ENCODE results near the gene INSR.

INSR gene

GRCh38 chr19:7293762-7294557 lies at the start of gene INSR:
Gene INSR (minus strand): TSS chr19:7294414. CDS start chr19:7293891, 523 bp downstream.
- Histone ChIP-seq H3K9me3 (ENCODE audit: severe bottlenecking) (no peaks in the 10 kb centered on the region), H3K27ac (ENCODE audit: poor library complexity, severe bottlenecking) (no peak within 1 kb of the TSS), H3K36me3 (ENCODE audit: low read depth) (no peaks in the 10 kb centered on the region), H3K4me1 (ENCODE audit: insufficient read depth, poor library complexity, severe bottlenecking) (no peaks in the 10 kb centered on the region), H3K4me3 (ENCODE audit: severe bottlenecking) (peak within 1 kb of the TSS; percentile 58), H3K27me3 (ENCODE audit: insufficient read depth, poor library complexity, severe bottlenecking) (no peaks in the 10 kb centered on the region)
- ATAC-seq (ENCODE audit: low read depth): peak; percentile 90
- DNase-seq (ENCODE audit: low spot score): no peak
- no peak for TF ChIP-seq CTCF (IDR thresholded peaks at IDR 0.05; ENCODE audit: poor library complexity, severe bottlenecking)

GRCh38 chr19:7342143-7342542 lies 47.9 kb upstream of the INSR start:
- no peak for DNase-seq (ENCODE audit: low spot score)
- TF ChIP-seq CTCF (IDR thresholded peaks at IDR 0.05; ENCODE audit: poor library complexity, severe bottlenecking): no peak
- no peaks in the 10 kb centered on the region for H3K4me1 ChIP-seq (ENCODE audit: insufficient read depth, poor library complexity, severe bottlenecking)
- no peak for ATAC-seq (ENCODE audit: low read depth)
- H3K27me3 ChIP-seq (ENCODE audit: insufficient read depth, poor library complexity, severe bottlenecking): no peaks in the 10 kb centered on the region
- H3K27ac ChIP-seq (ENCODE audit: poor library complexity, severe bottlenecking): no peak overlapping the region
- no peaks in the 10 kb centered on the region for H3K36me3 ChIP-seq (ENCODE audit: low read depth)
- no peak overlapping the region for H3K4me3 ChIP-seq (ENCODE audit: severe bottlenecking)
- H3K9me3 ChIP-seq (ENCODE audit: severe bottlenecking): no peaks in the 10 kb centered on the region

GRCh38 chr19:7340959-7341837 lies 47.0 kb upstream of the INSR start:
- no peak for DNase-seq (ENCODE audit: low spot score)
- no peaks in the 10 kb centered on the region for H3K4me1 ChIP-seq (ENCODE audit: insufficient read depth, poor library complexity, severe bottlenecking)
- peak; percentile 83 for TF ChIP-seq CTCF (IDR thresholded peaks at IDR 0.05; ENCODE audit: poor library complexity, severe bottlenecking)
- no peaks in the 10 kb centered on the region for H3K27me3 ChIP-seq (ENCODE audit: insufficient read depth, poor library complexity, severe bottlenecking)
- H3K9me3 ChIP-seq (ENCODE audit: severe bottlenecking): no peaks in the 10 kb centered on the region
- no peak overlapping the region for H3K27ac ChIP-seq (ENCODE audit: poor library complexity, severe bottlenecking)
- H3K4me3 ChIP-seq (ENCODE audit: severe bottlenecking): no peak overlapping the region
- no peak for ATAC-seq (ENCODE audit: low read depth)
- no peaks in the 10 kb centered on the region for H3K36me3 ChIP-seq (ENCODE audit: low read depth)

GRCh38 chr19:7337380-7338194 lies 43.4 kb upstream of the INSR start:
- no peak for DNase-seq (ENCODE audit: low spot score)

More at GRCh38 chr19:7337380-7338194, 43.4 kb upstream of the INSR start:
- Histone ChIP-seq H3K27me3 (ENCODE audit: insufficient read depth, poor library complexity, severe bottlenecking) (no peaks in the 10 kb centered on the region), H3K4me1 (ENCODE audit: insufficient read depth, poor library complexity, severe bottlenecking) (no peaks in the 10 kb centered on the region), H3K36me3 (ENCODE audit: low read depth) (no peaks in the 10 kb centered on the region), H3K27ac (ENCODE audit: poor library complexity, severe bottlenecking) (no peak overlapping the region), H3K4me3 (ENCODE audit: severe bottlenecking) (no peak overlapping the region), H3K9me3 (ENCODE audit: severe bottlenecking) (no peaks in the 10 kb centered on the region)
- no peak for ATAC-seq (ENCODE audit: low read depth)
- no peak for TF ChIP-seq CTCF (IDR thresholded peaks at IDR 0.05; ENCODE audit: poor library complexity, severe bottlenecking)
